ENCODE measurements around the gene NUDT8. TPM values are rescaled to one million over a fixed set of nuclear protein-coding genes. Genes with fewer than 3 reads are reported as not detected.

NUDT8 gene
- total and polyA plus RNA-seq, 10 of the 15 experiments (the other 5 are each of a cell fraction or from before 2014, with no cell fraction given), result 0.32 to 18.2 (median 9.8) TPM

DNA sequence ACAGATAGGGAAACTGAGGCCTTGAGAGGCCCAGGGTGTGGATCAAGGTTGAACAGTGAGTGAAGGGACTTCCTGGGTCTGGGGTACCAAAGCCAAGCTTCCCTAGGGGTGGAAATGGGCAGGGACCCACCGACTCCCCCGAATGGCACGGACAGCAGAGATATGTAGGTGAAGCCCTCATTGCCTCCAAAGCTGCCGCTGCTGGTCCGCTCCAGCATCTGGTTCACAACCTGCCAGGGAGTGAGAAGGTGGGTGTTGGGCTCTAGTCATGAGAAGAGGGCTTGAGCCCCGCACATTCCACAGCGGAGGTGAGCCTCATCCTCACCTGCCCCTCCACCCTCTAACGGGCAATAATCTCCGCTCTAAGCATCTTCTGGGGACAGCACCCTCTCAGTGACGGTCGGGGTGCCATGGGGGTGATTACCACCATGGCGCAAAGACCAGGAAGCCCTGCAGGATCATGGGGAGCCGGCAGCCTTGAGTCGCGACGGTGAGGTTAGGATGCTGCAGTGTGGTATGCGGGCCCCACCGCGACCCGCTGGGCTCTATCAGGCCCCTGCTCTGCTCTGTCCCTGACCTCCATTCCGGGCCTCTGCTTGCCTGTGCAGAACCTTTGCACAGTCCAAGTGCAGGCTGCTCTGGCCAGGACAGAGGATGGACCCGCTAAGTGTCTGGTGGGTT, 33.9 kb upstream of the NUDT8 start:
- no peak overlapping the region for H3K4me2 ChIP-seq (ENCODE audit: control insufficient read depth, insufficient read depth)
- ChIA-PET POLR2A (no interaction called here), SMC1A (ENCODE audit: uncharacterized antibody, unreplicated experiment) (interaction anchor here (1.5 kb wide), 1 partner anchor 15 kb away, joined by 3 read pairs; no protein-coding TSS in a partner anchor), CTCF (interaction anchor here (1.1 kb wide), 1 partner anchor 35 kb away, joined by 3 read pairs; no protein-coding TSS in a partner anchor), RAD21 (ENCODE audit: unreplicated experiment) (no interaction called here)
- no peaks in the 10 kb centered on the region for H3K79me2 ChIP-seq (ENCODE audit: control insufficient read depth, insufficient read depth, low read length)
- H2AFZ ChIP-seq (ENCODE audit: control insufficient read depth, low read depth, low read length), result no peak overlapping the region
- FAIRE-seq (no peak), DNase-seq (ENCODE audit: low read depth, low spot score) (no peak), ATAC-seq (no peak)
- no peaks in the 10 kb centered on the region for H3K9me3 ChIP-seq (replicated peaks; ENCODE audit: control insufficient read depth, insufficient read depth, low read length)
- peaks cover 0 to 2% of the 10 kb centered on the region in 2 experiments; a peak in 2 of 4 replicates for H3K27me3 ChIP-seq (replicated peaks in 1 of 2; ENCODE audit: control insufficient read depth in 2 of 2, insufficient read depth in 2 of 2, low read length in 1 of 2)
- no peak overlapping the region for H3K9ac ChIP-seq (ENCODE audit: control insufficient read depth, insufficient read depth, low read length)
- no peak overlapping the region for H3K4me3 ChIP-seq
- no peaks in the 10 kb centered on the region for H4K20me1 ChIP-seq (ENCODE audit: control insufficient read depth, insufficient read depth)
- H3K27ac ChIP-seq (ENCODE audit: control insufficient read depth, insufficient read depth), result no peak overlapping the region
- in situ Hi-C loops (cut with MboI) (no loop called here), intact Hi-C loops (cut with micrococcal nuclease; ENCODE audit: unreplicated experiment) (no loop called here)
- peaks cover 16% of the 10 kb centered on the region for H3K4me1 ChIP-seq (ENCODE audit: control insufficient read depth, insufficient read depth, low read length)
- no peaks in the 10 kb centered on the region for H3K36me3 ChIP-seq (ENCODE audit: control insufficient read depth in 2 of 2, insufficient read depth in 2 of 2, low read length in 1 of 2)
- 74% methylated on average over 22 of the region's 22 CpGs for WGBS (ENCODE audit: insufficient coverage, insufficient replicate concordance, low lambda C conversion rate, missing lambda C conversion rate)
- no TSS peak for BruUV-seq (replicated peaks)
- TF ChIP-seq ATF7 (IDR thresholded peaks at IDR 0.05; ENCODE audit: low read depth), result no peak
- TF ChIP-seq ZNF24 (IDR thresholded peaks at IDR 0.05), result no peak
- TF ChIP-seq FOS (IDR thresholded peaks at IDR 0.05; ENCODE audit: borderline replicate concordance, extremely low read depth, insufficient read length), result no peak
- no peak for TF ChIP-seq ZBTB40 (IDR thresholded peaks at IDR 0.05; ENCODE audit: borderline replicate concordance)
- no peak for TF ChIP-seq WRNIP1 (IDR thresholded peaks at IDR 0.05; ENCODE audit: borderline replicate concordance, low read depth, low read length)
- TF ChIP-seq SREBF2 (IDR thresholded peaks at IDR 0.05; ENCODE audit: low read length), result no peak
- TF ChIP-seq CUX1 (IDR thresholded peaks at IDR 0.05; ENCODE audit: insufficient replicate concordance, low read depth, low read length), result no peak
- TF ChIP-seq ZSCAN29 (IDR thresholded peaks at IDR 0.05), result no peak
- TF ChIP-seq, protein P1, sequence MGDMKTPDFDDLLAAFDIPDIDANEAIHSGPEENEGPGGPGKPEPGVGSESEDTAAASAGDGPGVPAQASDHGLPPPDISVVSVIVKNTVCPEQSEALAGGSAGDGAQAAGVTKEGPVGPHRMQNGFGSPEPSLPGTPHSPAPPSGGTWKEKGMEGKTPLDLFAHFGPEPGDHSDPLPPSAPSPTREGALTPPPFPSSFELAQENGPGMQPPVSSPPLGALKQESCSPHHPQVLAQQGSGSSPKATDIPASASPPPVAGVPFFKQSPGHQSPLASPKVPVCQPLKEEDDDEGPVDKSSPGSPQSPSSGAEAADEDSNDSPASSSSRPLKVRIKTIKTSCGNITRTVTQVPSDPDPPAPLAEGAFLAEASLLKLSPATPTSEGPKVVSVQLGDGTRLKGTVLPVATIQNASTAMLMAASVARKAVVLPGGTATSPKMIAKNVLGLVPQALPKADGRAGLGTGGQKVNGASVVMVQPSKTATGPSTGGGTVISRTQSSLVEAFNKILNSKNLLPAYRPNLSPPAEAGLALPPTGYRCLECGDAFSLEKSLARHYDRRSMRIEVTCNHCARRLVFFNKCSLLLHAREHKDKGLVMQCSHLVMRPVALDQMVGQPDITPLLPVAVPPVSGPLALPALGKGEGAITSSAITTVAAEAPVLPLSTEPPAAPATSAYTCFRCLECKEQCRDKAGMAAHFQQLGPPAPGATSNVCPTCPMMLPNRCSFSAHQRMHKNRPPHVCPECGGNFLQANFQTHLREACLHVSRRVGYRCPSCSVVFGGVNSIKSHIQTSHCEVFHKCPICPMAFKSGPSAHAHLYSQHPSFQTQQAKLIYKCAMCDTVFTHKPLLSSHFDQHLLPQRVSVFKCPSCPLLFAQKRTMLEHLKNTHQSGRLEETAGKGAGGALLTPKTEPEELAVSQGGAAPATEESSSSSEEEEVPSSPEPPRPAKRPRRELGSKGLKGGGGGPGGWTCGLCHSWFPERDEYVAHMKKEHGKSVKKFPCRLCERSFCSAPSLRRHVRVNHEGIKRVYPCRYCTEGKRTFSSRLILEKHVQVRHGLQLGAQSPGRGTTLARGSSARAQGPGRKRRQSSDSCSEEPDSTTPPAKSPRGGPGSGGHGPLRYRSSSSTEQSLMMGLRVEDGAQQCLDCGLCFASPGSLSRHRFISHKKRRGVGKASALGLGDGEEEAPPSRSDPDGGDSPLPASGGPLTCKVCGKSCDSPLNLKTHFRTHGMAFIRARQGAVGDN (IDR thresholded peaks at IDR 0.05), result no peak
- no peak for TF ChIP-seq NFXL1 (IDR thresholded peaks at IDR 0.05; ENCODE audit: borderline replicate concordance)
